GDM1 (cell line): ENCODE measurements around the gene TRMT11.
A peak's percentile ranks its signal among the peaks of the same experiment; 100 is the strongest.
"Not testable (repeated sequence)": the region's sequence is repeated elsewhere in the genome, so short reads cannot be mapped to it uniquely, and the experiment has no call there.

Source experiments
- DNase-seq: peaks from one replicate; lab custom pipeline; 2025; lab: John Stamatoyannopoulos, UW

The TRMT11 gene

DNA sequence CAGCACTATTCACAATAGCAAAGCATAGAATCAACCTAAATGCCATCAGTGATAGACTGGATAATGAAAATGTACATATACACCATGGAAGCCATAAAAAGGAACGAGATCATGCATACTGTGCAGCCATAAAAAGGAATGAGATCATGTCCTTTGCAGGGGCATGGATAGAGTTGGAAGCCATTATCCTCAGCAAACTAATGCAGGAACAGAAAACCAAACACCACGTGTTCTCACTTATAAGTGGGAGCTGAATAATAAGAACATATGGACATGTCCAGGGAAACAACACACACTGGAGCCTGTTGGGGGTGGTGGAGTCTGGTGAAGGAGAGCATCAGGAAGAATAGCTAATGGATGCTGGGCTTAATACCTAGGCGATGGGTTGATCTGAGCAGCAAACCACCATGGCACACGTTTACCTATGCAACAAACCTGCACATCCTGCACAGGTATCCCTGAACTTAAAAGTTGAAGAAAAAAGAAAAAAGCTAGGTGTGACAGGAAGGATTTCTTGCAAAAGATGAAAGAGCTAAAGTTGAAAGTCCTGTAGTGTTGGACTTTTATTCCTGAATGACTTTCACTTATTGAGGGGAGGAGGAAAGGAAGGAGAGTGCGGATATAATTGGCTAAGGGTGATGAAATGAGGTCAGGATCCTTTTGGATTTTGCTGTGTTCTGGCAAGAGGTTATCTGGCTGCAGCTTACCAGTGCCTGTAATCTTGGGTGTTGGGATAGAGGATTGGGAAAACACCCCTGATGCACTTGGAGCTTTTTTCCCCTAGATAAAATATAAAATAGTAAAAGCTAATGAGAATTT, 8.5 kb downstream of the TRMT11 start:
- no peak for DNase-seq

DNA sequence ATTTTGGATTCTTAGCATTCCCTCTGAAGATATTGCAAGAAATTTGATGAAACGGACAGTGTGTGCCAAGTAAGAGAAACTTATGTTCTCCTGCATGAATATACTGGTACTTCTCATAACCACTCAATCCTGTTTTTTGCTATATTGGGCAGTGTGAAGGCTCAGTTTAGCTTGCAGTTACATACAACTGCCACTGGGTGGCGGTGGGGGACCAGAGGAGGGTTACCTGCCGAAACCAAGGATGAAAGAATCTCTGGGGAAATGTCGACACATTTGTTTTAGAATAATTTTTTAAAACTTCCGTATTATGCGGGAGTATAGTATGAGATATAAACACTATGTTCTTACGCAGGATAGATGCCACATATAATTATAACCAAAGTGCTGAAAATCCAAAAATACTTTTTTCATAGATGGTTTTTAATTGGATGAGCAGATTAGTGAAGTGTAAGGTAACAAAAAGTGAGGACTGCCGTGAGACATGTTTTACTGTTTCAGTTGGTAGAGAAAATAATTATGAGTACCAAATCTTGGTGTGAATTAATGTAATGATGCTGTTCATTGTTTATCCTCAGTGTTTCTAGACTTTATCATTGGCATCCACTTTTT, 9.7 kb downstream of the TRMT11 start:
- DNase-seq = peak; percentile 40

DNA sequence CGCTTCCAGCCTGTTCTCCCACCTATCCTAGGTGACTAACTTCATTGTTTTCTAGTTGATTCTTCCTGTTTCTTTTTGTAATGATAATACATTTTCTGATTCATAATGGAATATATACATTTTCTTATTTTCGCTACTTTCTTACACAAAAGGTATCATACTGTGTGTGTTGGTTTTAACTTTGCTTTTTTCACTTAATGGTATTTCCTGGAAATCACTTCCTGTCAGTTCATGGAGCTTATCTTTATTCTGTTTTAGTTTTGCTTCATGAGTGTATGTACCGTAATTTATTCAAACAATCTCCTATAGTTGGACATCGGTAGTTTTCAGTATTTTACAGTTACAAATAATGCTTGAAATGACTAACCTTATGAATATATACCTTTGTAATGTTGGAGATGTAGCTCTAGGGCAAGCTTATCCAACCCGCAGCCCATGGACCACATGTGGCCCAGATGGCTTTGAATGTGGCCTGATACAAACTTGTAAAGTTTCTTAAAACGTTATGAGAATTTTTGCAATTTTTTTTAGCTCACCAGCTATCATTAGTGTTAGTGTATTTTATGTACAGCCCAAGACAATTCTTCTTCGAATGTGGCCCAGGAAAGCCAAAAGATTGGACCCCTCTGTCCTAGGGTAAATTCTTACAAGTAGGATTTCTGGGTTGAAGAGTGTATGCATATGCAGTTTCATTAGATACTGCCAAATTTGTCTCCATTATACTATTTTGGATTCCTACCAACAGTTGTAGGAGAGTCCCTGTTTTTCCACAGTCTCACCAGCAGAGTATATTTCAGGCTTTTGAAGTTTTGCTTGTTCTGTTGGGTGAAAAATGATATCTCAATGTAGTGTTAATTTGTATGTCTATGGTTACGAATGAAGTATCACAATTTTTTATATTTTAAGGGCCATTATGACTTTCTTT, 16.7 kb downstream of the TRMT11 start:
- no peak for DNase-seq

GRCh38 chr6:126007800-126008199, 21.5 kb downstream of the TRMT11 start:
- DNase-seq = no peak

- DNase-seq = no peak
These were observed 23.7 kb downstream of the TRMT11 start for GRCh38 chr6:126010040-126010439.

GRCh38 chr6:126015863-126016262, 29.5 kb downstream of the TRMT11 start:
- no peak for DNase-seq

DNA sequence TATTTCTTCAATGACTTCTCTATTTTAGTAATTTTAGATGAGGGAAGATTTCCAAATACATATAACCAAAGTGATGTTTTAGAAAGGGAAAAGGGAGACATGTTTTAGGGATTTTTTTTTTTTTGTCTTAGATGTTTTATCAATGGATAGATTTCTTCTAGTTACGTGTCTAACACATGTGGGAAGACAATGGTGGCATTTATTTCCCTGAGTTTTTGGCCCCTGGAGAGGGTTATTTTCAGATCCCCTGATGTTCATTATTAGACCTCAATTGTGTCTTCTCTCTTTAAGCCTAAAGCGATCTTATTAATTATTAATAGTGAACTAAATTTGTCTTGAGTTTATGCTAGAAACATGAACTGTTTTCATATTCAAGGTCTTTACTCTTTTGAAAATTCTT, 30.3 kb downstream of the TRMT11 start:
- no peak for DNase-seq

GRCh38 chr6:126017668-126018067, 31.3 kb downstream of the TRMT11 start:
- DNase-seq = no peak

- DNase-seq = no peak
These were observed 34.1 kb downstream of the TRMT11 start for GRCh38 chr6:126020305-126021050.

- DNase-seq = not testable (repeated sequence)
These were observed 37.1 kb downstream of the TRMT11 start for GRCh38 chr6:126023474-126023873.

- DNase-seq = no peak
These were observed 39.7 kb downstream of the TRMT11 start for GRCh38 chr6:126026001-126026400.

GRCh38 chr6:126027601-126028000, 41.3 kb downstream of the TRMT11 start:
- DNase-seq = no peak

DNA sequence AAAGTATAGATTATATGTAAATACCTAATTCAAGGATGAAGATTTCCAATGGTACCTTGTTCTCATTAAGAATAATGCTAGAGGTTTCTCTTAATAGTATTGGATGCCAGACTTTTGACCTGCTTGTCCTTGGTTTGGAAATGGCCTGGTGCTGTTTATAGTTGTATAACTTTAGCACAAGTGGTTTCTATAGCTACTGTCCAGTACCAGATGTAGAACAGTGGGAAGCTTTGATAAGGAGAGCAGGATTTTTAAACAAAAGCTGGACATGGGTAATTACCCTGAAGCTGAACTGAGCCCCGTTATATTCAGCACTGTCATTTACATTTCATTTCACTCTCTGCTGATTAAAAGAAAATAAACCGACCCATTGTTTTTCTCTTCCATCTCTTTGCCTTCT, 43.7 kb downstream of the TRMT11 start:
- no peak for DNase-seq

DNA sequence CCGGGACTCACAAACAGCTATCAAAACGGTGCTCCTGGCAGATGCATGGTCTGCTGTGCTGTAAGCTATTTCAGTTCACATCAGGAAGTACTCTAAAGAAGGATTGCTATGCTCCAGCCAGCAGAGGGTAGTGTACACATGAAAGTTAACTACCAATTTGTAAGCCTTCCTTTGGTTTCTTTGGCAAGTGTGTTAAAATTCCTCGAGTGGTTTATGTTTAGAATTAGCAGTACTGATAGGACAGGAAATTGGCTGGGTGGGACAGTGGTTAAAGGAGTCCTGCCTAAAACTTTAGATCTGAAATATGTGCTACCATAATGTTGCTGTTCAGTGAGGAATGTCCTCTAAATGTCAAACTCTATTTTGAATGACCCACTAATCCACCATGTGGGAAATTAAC, 47.4 kb downstream of the TRMT11 start:
- DNase-seq = peak; percentile 5

- DNase-seq = no peak
These were observed 48.3 kb downstream of the TRMT11 start for GRCh38 chr6:126034656-126035055.

GRCh38 chr6:126035764-126036163, 49.4 kb downstream of the TRMT11 start:
- DNase-seq = no peak

DNA sequence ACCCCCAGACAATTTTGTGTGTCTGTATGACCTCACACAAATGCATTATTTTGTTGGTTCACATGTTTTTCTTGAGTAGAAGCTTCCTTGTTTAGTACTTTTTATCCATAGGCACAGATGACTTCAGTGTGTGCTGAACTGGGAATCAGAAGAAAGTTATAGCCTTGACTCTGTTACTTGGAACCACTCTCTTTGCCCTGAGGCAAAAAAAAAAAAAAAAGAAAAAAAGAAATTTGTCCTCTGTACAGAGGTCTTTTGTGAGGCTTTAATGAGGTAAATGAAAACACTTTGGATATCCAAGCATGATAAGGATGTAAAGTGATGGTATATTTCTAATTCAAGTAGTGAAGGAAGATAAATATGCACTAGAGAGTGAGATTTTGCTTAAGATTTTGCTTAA, 51.9 kb downstream of the TRMT11 start:
- DNase-seq = no peak

DNA sequence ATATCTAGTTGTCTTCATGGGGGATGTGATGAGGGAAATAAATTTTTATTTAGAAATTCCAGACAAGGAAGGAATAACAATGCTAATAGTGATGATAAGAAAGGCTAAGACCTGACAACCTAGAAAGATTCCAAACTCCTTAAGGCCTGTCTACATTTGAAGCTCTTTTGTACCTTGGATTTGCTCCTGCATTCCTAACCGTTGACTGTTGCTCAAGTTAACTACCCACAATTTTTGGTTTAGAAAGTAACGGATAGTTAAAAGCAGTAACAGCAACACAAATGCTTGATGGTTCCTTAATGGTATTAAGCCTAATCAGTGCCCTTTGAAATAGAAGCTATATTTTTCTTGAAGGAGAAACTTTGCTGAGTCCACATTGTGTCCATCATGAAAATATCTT, 52.9 kb downstream of the TRMT11 start:
- no peak for DNase-seq

- DNase-seq = no peak
These were observed 54.1 kb downstream of the TRMT11 start for GRCh38 chr6:126040394-126040793.

DNA sequence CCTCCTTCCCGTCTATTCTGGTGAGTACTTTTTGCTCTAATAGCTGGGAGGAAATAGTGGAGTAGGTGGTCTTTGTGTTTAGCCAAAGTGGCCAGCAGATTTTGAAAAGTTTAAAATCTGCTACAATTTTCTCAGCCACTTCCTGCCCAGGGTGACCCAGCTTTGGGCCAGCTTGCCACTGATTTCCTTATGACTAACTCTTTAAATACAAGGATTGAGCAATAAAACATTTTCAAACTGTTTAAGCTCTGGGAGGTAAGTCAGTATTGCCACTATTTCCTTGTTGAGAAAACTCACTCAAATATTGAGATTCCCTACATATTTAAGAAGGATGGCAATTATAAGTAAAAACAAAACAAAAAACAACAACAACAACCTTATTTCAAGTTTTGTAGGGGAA, 54.5 kb downstream of the TRMT11 start:
- DNase-seq = no peak

DNA sequence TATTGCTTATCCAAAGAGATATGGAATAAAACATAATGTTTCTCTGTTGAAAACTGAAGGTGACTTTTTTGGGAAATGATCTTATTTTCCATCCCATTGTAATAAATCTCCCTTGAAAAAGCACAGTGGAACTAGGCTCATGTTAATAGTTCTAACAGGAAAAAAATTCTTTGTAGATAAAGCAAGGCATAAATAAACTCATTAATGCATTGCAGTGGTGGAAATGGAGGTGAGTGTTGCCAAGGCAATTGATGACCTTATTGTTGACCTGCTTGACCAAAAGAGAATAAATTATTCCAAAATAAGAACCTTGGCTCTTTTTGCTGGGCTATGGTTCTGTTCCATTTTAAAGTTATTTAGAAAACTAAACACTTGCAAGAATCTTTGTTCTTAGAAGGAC, 55.2 kb downstream of the TRMT11 start:
- no peak for DNase-seq

DNA sequence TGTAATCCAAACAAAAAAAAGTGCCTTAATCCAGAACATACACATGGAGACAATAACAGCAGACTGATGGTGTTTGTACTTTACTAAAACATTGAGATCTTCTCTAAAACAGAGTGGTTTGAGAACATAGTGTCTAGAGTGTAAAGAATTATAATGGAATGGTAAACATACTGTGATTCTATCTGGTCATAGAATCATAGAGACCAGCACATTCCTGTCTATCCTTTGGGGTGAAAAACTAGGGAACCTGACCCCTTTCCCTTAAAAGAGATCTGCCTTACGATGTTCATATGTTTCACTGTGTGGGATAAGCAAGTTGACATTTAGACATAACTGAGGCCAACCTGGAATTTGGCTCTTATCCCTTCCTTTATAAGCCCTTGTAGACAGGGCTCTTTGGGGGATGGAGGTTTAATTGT, 55.7 kb downstream of the TRMT11 start:
- DNase-seq = no peak
